B cell (primary cell): Measurements from ENCODE around the gene FBLN5. TPM values are rescaled to one million over a fixed set of nuclear protein-coding genes. Genes with fewer than 3 reads are reported as not detected.

Source experiments
- ATAC-seq: fragments of 200-7000 bp; cut with Tn5 transposase; one replicate; pipeline ENCODE4 v1.10.0; 2021; ENCODE audit warnings: low read depth, mild to moderate bottlenecking, moderate number of reproducible peaks, moderate library complexity
- CTCF ChIA-PET: fragments of 350-600 bp; sonication (Branson Sonifier 250); formaldehyde crosslinking; loops from one replicate; lab custom pipeline; 2021; ENCODE audit warnings: antibody characterized with exemption, inconsistent platforms; lab: Charles Lee
- POLR2A ChIA-PET: fragments of 350-600 bp; sonication (Branson Sonifier 250); formaldehyde crosslinking; loops from one replicate; lab custom pipeline; 2021; ENCODE audit warnings: antibody characterized with exemption; lab: Charles Lee
- DNase-seq: peaks from one replicate; pipeline ENCODE4 v3.0.0; 2013
- H2AFZ ChIP-seq: 2 replicates; pipeline ENCODE4 v1.6.1; 2012; ENCODE audit warnings: mild to moderate bottlenecking, low read depth, low read length; ENCODE audit not compliant: insufficient read depth, poor library complexity, severe bottlenecking
- H3K27ac ChIP-seq, 2 donors: 1 replicate in 1 of 2; 2 replicates in 1 of 2; pipeline ENCODE4 v1.5.1; 2012 to 2013; ENCODE audit warnings: low read length in 2 of 2, mild to moderate bottlenecking in 2 of 2, moderate library complexity in 1 of 2
- H3K27me3 ChIP-seq, 4 experiments: fragments of 200-600 bp in 1 of 4; sonication (generic) in 1 of 4; replicated peaks in 1 of 4; 1 replicate in 2 of 4; 2 replicates in 2 of 4; pipeline versions ENCODE4 v1.6.1 to v1.7.0; 2013 to 2016; ENCODE audit warnings: low read length in 3 of 4, mild to moderate bottlenecking in 2 of 4, mixed read lengths in 1 of 4, moderate library complexity in 1 of 4; ENCODE audit not compliant: insufficient read depth in 4 of 4, control insufficient read depth in 3 of 4; ENCODE audit errors: control extremely low read depth in 1 of 4
- H3K36me3 ChIP-seq, 2 experiments: replicated peaks in 1 of 2; 1 replicate in 1 of 2; 2 replicates in 1 of 2; pipeline versions ENCODE4 v1.6.1 to v1.7.1; 2013; ENCODE audit warnings: low read length in 1 of 2; ENCODE audit not compliant: insufficient read depth in 2 of 2, control insufficient read depth in 1 of 2; ENCODE audit errors: control extremely low read depth in 1 of 2, extremely low read depth in 1 of 2
- H3K4me1 ChIP-seq, 2 donors: fragments of 200-600 bp in 1 of 2; sonication (generic) in 1 of 2; 1 replicate in 1 of 2; 2 replicates in 1 of 2; pipeline versions ENCODE4 v1.5.1 to v1.6.1; 2013 to 2017; ENCODE audit warnings: low read length in 2 of 2; ENCODE audit not compliant: control insufficient read depth in 2 of 2, insufficient read depth in 2 of 2
- H3K4me2 ChIP-seq: replicated peaks from 2 replicates; pipeline ENCODE3; 2012; ENCODE audit warnings: mild to moderate bottlenecking, low read depth, low read length; ENCODE audit not compliant: poor library complexity, severe bottlenecking
- H3K4me3 ChIP-seq, 5 experiments: fragments of 200-600 bp in 1 of 5; sonication (generic) in 1 of 5; 1 replicate in 3 of 5; 2 replicates in 2 of 5; pipeline versions ENCODE4 v1.5.1 to v1.7.0; 2011 to 2016; ENCODE audit warnings: low read length in 4 of 5, mild to moderate bottlenecking in 4 of 5, low read depth in 2 of 5, control low read depth in 1 of 5, moderate library complexity in 1 of 5; ENCODE audit not compliant: insufficient read depth in 1 of 5; ENCODE audit errors: control extremely low read depth in 1 of 5, extremely low read depth in 1 of 5
- H3K79me2 ChIP-seq: fragments of 200-600 bp; sonication (generic); one replicate; pipeline ENCODE4 v1.6.0; 2016; ENCODE audit warnings: low read length; ENCODE audit not compliant: control insufficient read depth, insufficient read depth
- H3K9ac ChIP-seq: fragments of 200-600 bp; sonication (generic); 2 replicates; pipeline ENCODE4 v1.6.1; 2017; ENCODE audit warnings: mild to moderate bottlenecking, low read length, moderate library complexity
- H3K9me3 ChIP-seq, 3 donors: one replicate each; pipeline versions ENCODE4 v1.6.1 to v1.7.1; 2013; ENCODE audit warnings: low read length in 2 of 3; ENCODE audit not compliant: control insufficient read depth in 2 of 3, insufficient read depth in 1 of 3; ENCODE audit errors: control extremely low read depth in 1 of 3
- H4K20me1 ChIP-seq: 2 replicates; pipeline ENCODE4 v1.6.0; 2012; ENCODE audit warnings: mild to moderate bottlenecking, low read length; ENCODE audit not compliant: insufficient read depth, control insufficient read depth, poor library complexity, severe bottlenecking
- H3K27ac Mint-ChIP-seq: one replicate; pipeline ENCODE4 v1.8.0; 2021; ENCODE audit warnings: mixed read lengths
- H3K27me3 Mint-ChIP-seq: one replicate; pipeline ENCODE4 v1.8.0; 2021; ENCODE audit warnings: mixed read lengths
- H3K4me1 Mint-ChIP-seq: one replicate; pipeline ENCODE4 v1.8.0; 2021; ENCODE audit warnings: mixed read lengths
- H3K4me3 Mint-ChIP-seq: one replicate; pipeline ENCODE4 v1.8.0; 2021; ENCODE audit warnings: mixed read lengths
- H3K9me3 Mint-ChIP-seq: one replicate; pipeline ENCODE4 v1.8.0; 2022; ENCODE audit warnings: mixed read lengths; ENCODE audit not compliant: insufficient read depth
- EZH2 ChIP-seq: IDR thresholded peaks from 2 replicates; pipeline ENCODE4 v1.6.1; 2012; ENCODE audit warnings: borderline replicate concordance, low read depth, mild to moderate bottlenecking, moderate library complexity, low read length; ENCODE audit not compliant: insufficient read depth, poor library complexity, severe bottlenecking
- WGBS: methylation state at CpG from one replicate; pipeline ENCODE4 v1.1.5; 2013; ENCODE audit warnings: missing lambda C conversion rate; ENCODE audit not compliant: insufficient coverage; 5-methylcytosine and 5-hydroxymethylcytosine counted together
- intact Hi-C: fragments of 100-400 bp; cut with micrococcal nuclease; formaldehyde crosslinking; loops from one replicate; pipeline ENCODE4 v1.10.0; 2022
- polyA plus RNA-seq: library from polyadenylated mRNA; depleted of rRNA; stranded (reverse); fragments of >200 nt; gene quantifications from 2 replicates; pipeline ENCODE4 v1.2.3, GENCODE V29; 2012
- total RNA-seq, 2 donors: library from RNA; stranded (reverse); fragments of 120-200 nt in 1 of 2; gene quantifications; 1 replicate in 1 of 2; 2 replicates in 1 of 2; pipeline versions ENCODE4 v1.2.3 to v1.2.4, GENCODE V29; 2013 to 2022
- TF ChIP-seq, protein P1 (sequence below): fragments of 200-600 bp; IDR thresholded peaks from one replicate; pipeline ENCODE4 v1.8.0; 2022; ENCODE audit warnings: antibody characterized with exemption, mild to moderate bottlenecking

The FBLN5 gene
- total and polyA plus RNA-seq, 2 donors (not counting 1 experiment from before 2014, with no cell fraction given) = 0.31 to 0.37 TPM

DNA sequence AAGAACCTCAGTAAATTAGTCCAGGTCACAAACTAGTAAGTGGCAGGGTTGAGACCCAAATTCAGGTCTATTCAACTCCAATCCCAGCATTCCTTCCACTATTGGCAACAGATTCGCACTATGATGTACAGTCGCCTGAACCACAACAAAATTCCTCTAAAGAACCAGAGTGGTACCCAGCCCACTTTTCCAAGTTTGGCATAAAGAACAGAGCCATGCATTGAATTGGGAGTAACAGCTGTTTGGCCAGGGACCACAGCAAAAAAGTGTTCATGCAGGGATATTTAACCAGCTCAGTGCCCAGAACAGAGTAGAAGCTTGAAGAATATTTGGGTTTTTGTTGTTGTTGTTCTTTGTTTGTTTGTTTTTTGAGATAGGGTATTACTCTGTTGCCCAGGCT is 89.9 kb downstream of the FBLN5 start:
- no peak for ATAC-seq
- POLR2A ChIA-PET = no interaction called here

DNA sequence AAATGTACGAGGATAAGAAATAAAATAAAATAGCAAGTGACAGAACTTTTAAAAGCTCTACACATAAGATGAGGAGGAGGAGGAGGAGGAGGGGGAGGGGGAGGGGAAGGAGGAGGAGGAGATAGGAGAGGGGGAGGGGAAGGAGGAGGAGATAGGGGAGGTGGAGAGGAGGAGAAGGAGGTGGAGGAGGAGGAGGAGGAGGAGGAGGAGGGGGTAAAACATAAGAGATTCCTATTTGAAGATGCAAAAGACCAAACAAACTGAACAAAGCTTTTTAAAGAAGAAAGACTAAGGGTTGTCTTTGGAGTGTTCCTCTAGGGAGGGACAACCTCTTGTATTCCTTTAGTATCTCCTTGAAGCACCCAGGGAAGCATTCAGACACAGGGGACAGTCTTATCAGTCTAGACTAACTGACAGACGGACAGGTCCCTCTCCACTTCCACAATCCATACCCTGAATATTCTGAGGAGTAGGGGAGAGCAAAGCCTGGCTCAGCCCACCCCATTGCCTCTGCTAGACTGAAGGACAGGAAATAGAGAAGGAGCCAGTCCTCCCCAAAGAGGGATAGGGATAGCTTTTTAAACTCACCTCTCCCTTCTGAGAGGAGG is 93.1 kb downstream of the FBLN5 start:
- DNase-seq (no peak), ATAC-seq (no peak)
- no peaks in the 10 kb centered on the region for H3K9me3 Mint-ChIP-seq
- no peak overlapping the region for H3K27ac Mint-ChIP-seq
- H3K4me1 ChIP-seq = peaks cover 19 to 26% of the 10 kb centered on the region in 2 donors
- H3K9me3 ChIP-seq = no peaks in the 10 kb centered on the region
- H3K79me2 ChIP-seq = no peaks in the 10 kb centered on the region
- peaks cover 0 to 5% (median 0%) of the 10 kb centered on the region in 4 experiments for H3K27me3 ChIP-seq
- no peak overlapping the region for H3K9ac ChIP-seq
- no peaks in the 10 kb centered on the region for H3K36me3 ChIP-seq
- no peak overlapping the region for H3K27ac ChIP-seq
- no peak overlapping the region for H2AFZ ChIP-seq
- no peak overlapping the region for H3K4me3 Mint-ChIP-seq
- ChIA-PET POLR2A (no interaction called here), CTCF (interaction anchor here (0.6 to 0.7 kb wide), 2 partner anchors 18 to 608 kb away, joined by 4 to 6 read pairs; no protein-coding TSS in a partner anchor)
- H3K27me3 Mint-ChIP-seq = peaks cover 7% of the 10 kb centered on the region
- no peak overlapping the region for H3K4me3 ChIP-seq
- intact Hi-C loops = no loop called here
- H4K20me1 ChIP-seq = no peaks in the 10 kb centered on the region
- no peak overlapping the region for H3K4me2 ChIP-seq
- TF ChIP-seq EZH2 = no peak
- TF ChIP-seq, protein P1, sequence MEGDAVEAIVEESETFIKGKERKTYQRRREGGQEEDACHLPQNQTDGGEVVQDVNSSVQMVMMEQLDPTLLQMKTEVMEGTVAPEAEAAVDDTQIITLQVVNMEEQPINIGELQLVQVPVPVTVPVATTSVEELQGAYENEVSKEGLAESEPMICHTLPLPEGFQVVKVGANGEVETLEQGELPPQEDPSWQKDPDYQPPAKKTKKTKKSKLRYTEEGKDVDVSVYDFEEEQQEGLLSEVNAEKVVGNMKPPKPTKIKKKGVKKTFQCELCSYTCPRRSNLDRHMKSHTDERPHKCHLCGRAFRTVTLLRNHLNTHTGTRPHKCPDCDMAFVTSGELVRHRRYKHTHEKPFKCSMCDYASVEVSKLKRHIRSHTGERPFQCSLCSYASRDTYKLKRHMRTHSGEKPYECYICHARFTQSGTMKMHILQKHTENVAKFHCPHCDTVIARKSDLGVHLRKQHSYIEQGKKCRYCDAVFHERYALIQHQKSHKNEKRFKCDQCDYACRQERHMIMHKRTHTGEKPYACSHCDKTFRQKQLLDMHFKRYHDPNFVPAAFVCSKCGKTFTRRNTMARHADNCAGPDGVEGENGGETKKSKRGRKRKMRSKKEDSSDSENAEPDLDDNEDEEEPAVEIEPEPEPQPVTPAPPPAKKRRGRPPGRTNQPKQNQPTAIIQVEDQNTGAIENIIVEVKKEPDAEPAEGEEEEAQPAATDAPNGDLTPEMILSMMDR = no peak
- H3K4me1 Mint-ChIP-seq = peaks cover 18% of the 10 kb centered on the region
- WGBS = no CpG with 5 or more reads among the region's 2 CpGs

More for the DNA sequence above, 89.9 kb downstream of the FBLN5 start:
- Histone ChIP-seq H3K4me2 (no peak overlapping the region), H2AFZ (no peak overlapping the region), H3K36me3 (no peaks in the 10 kb centered on the region), H3K27ac (no peak overlapping the region), H3K27me3 (peaks cover 0 to 5% (median 0%) of the 10 kb centered on the region in 4 experiments), H3K4me3 (no peak overlapping the region), H3K4me1 (peaks cover 27 to 32% of the 10 kb centered on the region in 2 donors), H3K79me2 (no peaks in the 10 kb centered on the region), H4K20me1 (no peaks in the 10 kb centered on the region), H3K9me3 (no peaks in the 10 kb centered on the region), H3K9ac (no peak overlapping the region)
- TF ChIP-seq, protein P1 = no peak
- no peak for TF ChIP-seq EZH2
- Mint-ChIP-seq H3K4me3 (no peak overlapping the region), H3K4me1 (peaks cover 14% of the 10 kb centered on the region), H3K9me3 (no peaks in the 10 kb centered on the region), H3K27me3 (peaks cover 12% of the 10 kb centered on the region), H3K27ac (no peak overlapping the region)
- no peak for DNase-seq
- intact Hi-C loops = no loop called here
- CTCF ChIA-PET = interaction anchor here (0.5 to 0.6 kb wide), 2 partner anchors 35 to 54 kb away, joined by 4 read pairs; no protein-coding TSS in a partner anchor
- WGBS = 100% methylated on average over 2 of the region's 2 CpGs
